ENCODE data around the gene MRPL23.

The MRPL23 gene

GRCh38 chr11:1918436-1919315, 28.5 kb upstream of the MRPL23 start:
- H3K9ac ChIP-seq (ENCODE audit: insufficient read length, low read depth): no peak overlapping the region
- H3K9me3 ChIP-seq (ENCODE audit: insufficient read depth, low read length): no peaks in the 10 kb centered on the region
- no peak overlapping the region for H3K4me3 ChIP-seq (ENCODE audit: insufficient read length, low read depth)
- peaks cover 21% of the 10 kb centered on the region for H3K4me1 ChIP-seq (ENCODE audit: insufficient read depth, insufficient read length)
- TF ChIP-seq YY1 (IDR thresholded peaks at IDR 0.05; ENCODE audit: insufficient read depth, insufficient read length) (no peak), ZNF274 (IDR thresholded peaks at IDR 0.05; ENCODE audit: low read depth, low read length) (no peak), SUZ12 (IDR thresholded peaks at IDR 0.05; ENCODE audit: extremely low read depth, insufficient read depth, insufficient read length) (no peak)
- peaks cover 4% of the 10 kb centered on the region for H3K27me3 ChIP-seq (ENCODE audit: insufficient read depth, insufficient read length)
- DNase-seq (ENCODE audit: low read depth, low spot score): no peak
- H3K36me3 ChIP-seq (ENCODE audit: insufficient read depth, insufficient read length, low read length): no peaks in the 10 kb centered on the region

GRCh38 chr11:1919391-1920127, 27.6 kb upstream of the MRPL23 start, which contains the start of gene TNNT3:
Gene TNNT3 (plus strand): TSS chr11:1919703. CDS start chr11:1922875, 3,172 bp downstream.
- no peak within 1 kb of the TSS for H3K4me3 ChIP-seq (ENCODE audit: insufficient read length, low read depth)
- peaks cover 4% of the 10 kb centered on the region for H3K27me3 ChIP-seq (ENCODE audit: insufficient read depth, insufficient read length)
- H3K9ac ChIP-seq (ENCODE audit: insufficient read length, low read depth): no peak within 1 kb of the TSS
- no peak for DNase-seq (ENCODE audit: low read depth, low spot score)
- H3K9me3 ChIP-seq (ENCODE audit: insufficient read depth, low read length): no peaks in the 10 kb centered on the region
- H3K36me3 ChIP-seq (ENCODE audit: insufficient read depth, insufficient read length, low read length): no peaks in the 10 kb centered on the region
- TF ChIP-seq YY1 (IDR thresholded peaks at IDR 0.05; ENCODE audit: insufficient read depth, insufficient read length) (no peak), ZNF274 (IDR thresholded peaks at IDR 0.05; ENCODE audit: low read depth, low read length) (no peak), SUZ12 (IDR thresholded peaks at IDR 0.05; ENCODE audit: extremely low read depth, insufficient read depth, insufficient read length) (no peak)
- peaks cover 21% of the 10 kb centered on the region for H3K4me1 ChIP-seq (ENCODE audit: insufficient read depth, insufficient read length)

- Histone ChIP-seq H3K9ac (ENCODE audit: insufficient read length, low read depth) (no peak overlapping the region), H3K4me1 (ENCODE audit: insufficient read depth, insufficient read length) (peaks cover 21% of the 10 kb centered on the region), H3K4me3 (ENCODE audit: insufficient read length, low read depth) (no peak overlapping the region), H3K27me3 (ENCODE audit: insufficient read depth, insufficient read length) (peaks cover 4% of the 10 kb centered on the region), H3K9me3 (ENCODE audit: insufficient read depth, low read length) (no peaks in the 10 kb centered on the region), H3K36me3 (ENCODE audit: insufficient read depth, insufficient read length, low read length) (no peaks in the 10 kb centered on the region)
- TF ChIP-seq SUZ12 (IDR thresholded peaks at IDR 0.05; ENCODE audit: extremely low read depth, insufficient read depth, insufficient read length) (no peak), YY1 (IDR thresholded peaks at IDR 0.05; ENCODE audit: insufficient read depth, insufficient read length) (no peak), ZNF274 (IDR thresholded peaks at IDR 0.05; ENCODE audit: low read depth, low read length) (no peak)
- no peak for DNase-seq (ENCODE audit: low read depth, low spot score)
These were observed 26.8 kb upstream of the MRPL23 start for GRCh38 chr11:1920128-1920908.

GRCh38 chr11:1920909-1921573, 26.1 kb upstream of the MRPL23 start:
- Histone ChIP-seq H3K27me3 (ENCODE audit: insufficient read depth, insufficient read length) (peaks cover under 1% of the 10 kb centered on the region), H3K36me3 (ENCODE audit: insufficient read depth, insufficient read length, low read length) (no peaks in the 10 kb centered on the region), H3K4me1 (ENCODE audit: insufficient read depth, insufficient read length) (peaks cover 24% of the 10 kb centered on the region), H3K9me3 (ENCODE audit: insufficient read depth, low read length) (no peaks in the 10 kb centered on the region), H3K4me3 (ENCODE audit: insufficient read length, low read depth) (no peak overlapping the region), H3K9ac (ENCODE audit: insufficient read length, low read depth) (no peak overlapping the region)
- DNase-seq (ENCODE audit: low read depth, low spot score): no peak
- TF ChIP-seq YY1 (IDR thresholded peaks at IDR 0.05; ENCODE audit: insufficient read depth, insufficient read length) (no peak), SUZ12 (IDR thresholded peaks at IDR 0.05; ENCODE audit: extremely low read depth, insufficient read depth, insufficient read length) (no peak), ZNF274 (IDR thresholded peaks at IDR 0.05; ENCODE audit: low read depth, low read length) (no peak)

GRCh38 chr11:1921574-1922141, 25.5 kb upstream of the MRPL23 start:
- DNase-seq (ENCODE audit: low read depth, low spot score): no peak
- TF ChIP-seq YY1 (IDR thresholded peaks at IDR 0.05; ENCODE audit: insufficient read depth, insufficient read length) (no peak), ZNF274 (IDR thresholded peaks at IDR 0.05; ENCODE audit: low read depth, low read length) (no peak), SUZ12 (IDR thresholded peaks at IDR 0.05; ENCODE audit: extremely low read depth, insufficient read depth, insufficient read length) (no peak)
- H3K4me1 ChIP-seq (ENCODE audit: insufficient read depth, insufficient read length): peaks cover 24% of the 10 kb centered on the region
- H3K9ac ChIP-seq (ENCODE audit: insufficient read length, low read depth): no peak overlapping the region
- no peaks in the 10 kb centered on the region for H3K9me3 ChIP-seq (ENCODE audit: insufficient read depth, low read length)
- H3K36me3 ChIP-seq (ENCODE audit: insufficient read depth, insufficient read length, low read length): no peaks in the 10 kb centered on the region
- no peak overlapping the region for H3K4me3 ChIP-seq (ENCODE audit: insufficient read length, low read depth)
- H3K27me3 ChIP-seq (ENCODE audit: insufficient read depth, insufficient read length): no peaks in the 10 kb centered on the region

GRCh38 chr11:1922481-1923081, 24.6 kb upstream of the MRPL23 start:
- TF ChIP-seq ZNF274 (IDR thresholded peaks at IDR 0.05; ENCODE audit: low read depth, low read length) (no peak), YY1 (IDR thresholded peaks at IDR 0.05; ENCODE audit: insufficient read depth, insufficient read length) (no peak), SUZ12 (IDR thresholded peaks at IDR 0.05; ENCODE audit: extremely low read depth, insufficient read depth, insufficient read length) (no peak)
- H3K4me3 ChIP-seq (ENCODE audit: insufficient read length, low read depth): no peak overlapping the region
- H3K9ac ChIP-seq (ENCODE audit: insufficient read length, low read depth): no peak overlapping the region
- H3K9me3 ChIP-seq (ENCODE audit: insufficient read depth, low read length): no peaks in the 10 kb centered on the region
- H3K36me3 ChIP-seq (ENCODE audit: insufficient read depth, insufficient read length, low read length): no peaks in the 10 kb centered on the region
- DNase-seq (ENCODE audit: low read depth, low spot score): no peak
- peaks cover 23% of the 10 kb centered on the region for H3K4me1 ChIP-seq (ENCODE audit: insufficient read depth, insufficient read length)
- no peaks in the 10 kb centered on the region for H3K27me3 ChIP-seq (ENCODE audit: insufficient read depth, insufficient read length)
